Heart right ventricle (tissue), 16 donors: ENCODE data around the gene ERCC2. TPM values are rescaled to one million over a fixed set of nuclear protein-coding genes. Genes with fewer than 3 reads are reported as not detected.
"Not testable (repeated sequence)": the region's sequence is repeated elsewhere in the genome, so short reads cannot be mapped to it uniquely, and the experiment has no call there.

ENCODE experiments used
- ATAC-seq, 8 donors: fragments of 200-7000 bp; cut with Tn5 transposase; one replicate each; pipeline ENCODE4 v1.9.1; 2020; ENCODE audit warnings: mild to moderate bottlenecking in 8 of 8, moderate library complexity in 8 of 8, moderate number of reproducible peaks in 1 of 8
- DNase-seq, 2 donors: peaks; one replicate each; pipeline ENCODE4 v3.0.0-alpha.2; 2020
- H3K27ac ChIP-seq, 10 donors: fragments of 200-600 bp; sonication (generic) in 2 of 10; one replicate each; pipeline versions ENCODE4 v1.5.0 to v1.8.0; 2020 to 2022; ENCODE audit warnings: mild to moderate bottlenecking in 3 of 10
- H3K27me3 ChIP-seq, 7 donors: fragments of 200-600 bp; one replicate each; pipeline ENCODE4 v1.8.0; 2021 to 2022; ENCODE audit warnings: mild to moderate bottlenecking in 2 of 7
- H3K36me3 ChIP-seq, 9 donors: fragments of 200-600 bp; sonication (generic) in 1 of 9; one replicate each; pipeline versions ENCODE4 v1.5.0 to v1.8.0; 2020 to 2022; ENCODE audit warnings: mild to moderate bottlenecking in 2 of 9
- H3K4me1 ChIP-seq, 9 donors: fragments of 200-600 bp; sonication (generic) in 1 of 9; one replicate each; pipeline versions ENCODE4 v1.5.0 to v1.8.0; 2020 to 2022; ENCODE audit warnings: mild to moderate bottlenecking in 4 of 9
- H3K4me3 ChIP-seq, 10 donors: fragments of 200-600 bp; sonication (generic) in 2 of 10; one replicate each; pipeline versions ENCODE4 v1.5.0 to v1.8.0; 2020 to 2022; ENCODE audit warnings: mild to moderate bottlenecking in 7 of 10, moderate library complexity in 2 of 10
- H3K9me3 ChIP-seq, 11 donors: fragments of 200-600 bp in 10 of 11; sonication (generic) in 2 of 11; one replicate each; pipeline versions ENCODE4 v1.5.0 to v1.8.0; 2013 to 2022; ENCODE audit warnings: mild to moderate bottlenecking in 2 of 11, control low read depth in 1 of 11, moderate library complexity in 1 of 11
- CTCF ChIP-seq, 9 donors: fragments of 200-600 bp; sonication (generic) in 2 of 9; IDR thresholded peaks; one replicate each; pipeline versions ENCODE4 v1.5.0 to v1.8.0; 2021 to 2022; ENCODE audit warnings: antibody characterized with exemption in 9 of 9, mild to moderate bottlenecking in 5 of 9, moderate library complexity in 1 of 9
- WGBS, 2 donors: extraction: QIAGEN DNeasy Blood & Tissue Kit; methylation state at CpG; one replicate each; pipeline ENCODE4 v1.1.7; 2013; ENCODE audit warnings: inconsistent platforms in 1 of 2; 5-methylcytosine and 5-hydroxymethylcytosine counted together
- intact Hi-C, 10 donors: fragments of 100-400 bp; cut with DNase I; formaldehyde crosslinking; loops; one replicate each; pipeline versions ENCODE4 v1.11.1 to v1.14.2; 2022
- polyA plus RNA-seq, 2 donors: library from polyadenylated mRNA; stranded (reverse); fragments of 200-250 nt; gene quantifications; one replicate each; pipeline ENCODE4 v1.2.3, GENCODE V29; 2013
- total RNA-seq, 10 donors: library from RNA; stranded (reverse); fragmentation: NEBNext Ultra II Directional in 3 of 10; extraction: Animal tissue kit (Norgen Biotek cat#: 25700) in 3 of 10; gene quantifications; one replicate each; pipeline versions ENCODE4 v1.2.1 to v1.2.4, GENCODE V29; 2021 to 2023
- donor health status: Arrhythmogenic right ventricular cardiomyopathy.
- donor health status: ischemic (EF 13 %, LVEDD 7.1; RV severe dilation, severe dysfunction).
- donor health status: healthy with polysubstance abuse.
- donor health status: DM: no; HTN: yes; CAD: no.
- donor health status: DM: no; HTN: no; CAD: no.
- donor health status: ischemic (EF 25% LVEDD 6.9; RV normal size, moderate dysfunction).
- donor health status: ischemic (EF 25% LVEDD 5.7; RV mildly dilated, moderate dysfunction).
- donor health status: healthy.
- donor health status: DM: yes; HTN: yes; CAD: no.
- donor health status: Ischemic cardiomyopathy.
- donor health status: ischemic (EF 35%, LVEDD 5.7; RV mildly dilated, moderate dysfunction).
- donor health status: nonischemic (EF 11% LVEDD 7.7; RV severe dilation, severe dysfunction).
- donor health status: DM: yes; HTN: yes; CAD: no.
- donor health status: PGD.
- donor health status: ischemic (EF 29% LVEDD 5.4; RV normal size, mild dysfunction).
- donor health status: nonischemic (EF 23%, LVEDD 6.1; RV moderate dilation, normal function).

ERCC2 gene
- total and polyA plus RNA-seq, 12 donors: 6.5 to 15.2 (median 13.7) TPM

- intact Hi-C loops: no loop called here
- H3K9me3 ChIP-seq: no peaks in the 10 kb centered on the region
- H3K36me3 ChIP-seq: peaks cover 0 to 97% (median 40%) of the 10 kb centered on the region in 9 donors
- no peak overlapping the region for H3K4me3 ChIP-seq
- H3K27me3 ChIP-seq: no peaks in the 10 kb centered on the region
- no peak for TF ChIP-seq CTCF (IDR thresholded peaks at IDR 0.05)
- WGBS, 2 donors: 66 to 74% methylated on average over 4 of the region's 4 CpGs
- peaks cover 0 to 19% (median 6%) of the 10 kb centered on the region in 9 donors for H3K4me1 ChIP-seq
- H3K27ac ChIP-seq: peak overlapping the region in 5 of 10 donors; percentile 20 to 76 (median 43)
- no peak for DNase-seq
- ATAC-seq: no peak
Observed at GRCh38 chr19:45417151-45417550, 46.8 kb upstream of the ERCC2 start.

- peaks cover 0 to 17% (median 6%) of the 10 kb centered on the region in 9 donors for H3K4me1 ChIP-seq
- no peaks in the 10 kb centered on the region for H3K27me3 ChIP-seq
- H3K4me3 ChIP-seq: no peak overlapping the region
- WGBS, 2 donors: 95 to 96% methylated on average over 8 of the region's 8 CpGs
- no peak for TF ChIP-seq CTCF (IDR thresholded peaks at IDR 0.05)
- H3K27ac ChIP-seq: no peak overlapping the region
- ATAC-seq (no peak), DNase-seq (no peak)
- H3K36me3 ChIP-seq: peaks cover 0 to 88% (median 31%) of the 10 kb centered on the region in 9 donors
- no peaks in the 10 kb centered on the region for H3K9me3 ChIP-seq
- intact Hi-C loops: no loop called here
Observed at GRCh38 chr19:45414468-45414867, 44.1 kb upstream of the ERCC2 start.

GRCh38 chr19:45413497-45413896 is 43.1 kb upstream of the ERCC2 start:
- DNase-seq (no peak), ATAC-seq (peak in 1 of 8 donors; percentile 16)
- H3K36me3 ChIP-seq: peaks cover 0 to 84% (median 21%) of the 10 kb centered on the region in 9 donors
- no peak for TF ChIP-seq CTCF (IDR thresholded peaks at IDR 0.05)
- WGBS, 2 donors: 64 to 65% methylated on average over 6 of the region's 6 CpGs
- peak overlapping the region in 5 of 10 donors; percentile 3 to 56 (median 19) for H3K27ac ChIP-seq
- no peaks in the 10 kb centered on the region for H3K9me3 ChIP-seq
- H3K27me3 ChIP-seq: no peaks in the 10 kb centered on the region
- H3K4me3 ChIP-seq: no peak overlapping the region
- peaks cover 0 to 17% (median 6%) of the 10 kb centered on the region in 9 donors for H3K4me1 ChIP-seq
- intact Hi-C loops: no loop called here

GRCh38 chr19:45410330-45410729 is 40.0 kb upstream of the ERCC2 start:
- WGBS, 2 donors: 93 to 99% methylated on average over 4 of the region's 4 CpGs

GRCh38 chr19:45409557-45409920 is 39.2 kb upstream of the ERCC2 start:
- no peak for ATAC-seq
- no peak for TF ChIP-seq CTCF (IDR thresholded peaks at IDR 0.05)
- H3K27me3 ChIP-seq: peaks cover 0 to 6% (median 0%) of the 10 kb centered on the region in 7 donors
- H3K27ac ChIP-seq: no peak overlapping the region
- peaks cover 0 to 29% (median 18%) of the 10 kb centered on the region in 9 donors for H3K4me1 ChIP-seq
- peaks cover 0 to 50% (median 17%) of the 10 kb centered on the region in 9 donors for H3K36me3 ChIP-seq
- DNase-seq: no peak
- no peak overlapping the region for H3K4me3 ChIP-seq
- intact Hi-C loops: no loop called here
- no peaks in the 10 kb centered on the region for H3K9me3 ChIP-seq
- WGBS, 2 donors: 51 to 58% methylated on average over 4 of the region's 4 CpGs

More at GRCh38 chr19:45410330-45410729, 40.0 kb upstream of the ERCC2 start:
- intact Hi-C loops, H3K4me3 ChIP-seq, H3K9me3 ChIP-seq, ATAC-seq, H3K27ac ChIP-seq, DNase-seq, H3K27me3 ChIP-seq: not testable (repeated sequence)
- Histone ChIP-seq H3K4me1 (peaks cover 0 to 22% (median 14%) of the 10 kb centered on the region in 9 donors), H3K36me3 (peaks cover 0 to 58% (median 21%) of the 10 kb centered on the region in 9 donors)
